DMS114 treated with DMSO at 0.1 percent for 48 hours (cell line): ENCODE data around the gene NPFFR1.
"Not testable (repeated sequence)": the region's sequence is repeated elsewhere in the genome, so short reads cannot be mapped to it uniquely, and the experiment has no call there.

Source experiments
- DNase-seq: peaks from one replicate; lab custom pipeline; 2025; ENCODE audit not compliant: unreplicated experiment; lab: John Stamatoyannopoulos, UW

Gene NPFFR1

GRCh38 chr10:70258216-70258615 lies 25.6 kb downstream of the NPFFR1 start:
- no peak for DNase-seq

GRCh38 chr10:70257816-70258215 lies 26.0 kb downstream of the NPFFR1 start:
- not testable (repeated sequence) for DNase-seq

- DNase-seq, result no peak
These were observed 27.3 kb downstream of the NPFFR1 start for GRCh38 chr10:70256463-70256862.

- DNase-seq, result no peak
These were observed 28.2 kb downstream of the NPFFR1 start for GRCh38 chr10:70255329-70256299.

- DNase-seq, result no peak
These were observed 29.0 kb downstream of the NPFFR1 start for GRCh38 chr10:70254778-70255328.

- DNase-seq, result no peak
These were observed 29.7 kb downstream of the NPFFR1 start for GRCh38 chr10:70253878-70254765.

- no peak for DNase-seq
These were observed 32.7 kb downstream of the NPFFR1 start for GRCh38 chr10:70250961-70251680.

GRCh38 chr10:70247360-70247759 lies 36.4 kb downstream of the NPFFR1 start:
- no peak for DNase-seq

- DNase-seq, result no peak
These were observed 42.7 kb downstream of the NPFFR1 start for GRCh38 chr10:70241081-70241480.

GRCh38 chr10:70239986-70240385 lies 43.8 kb downstream of the NPFFR1 start:
- DNase-seq, result not testable (repeated sequence)

GRCh38 chr10:70239077-70239976 lies 44.5 kb downstream of the NPFFR1 start:
- not testable (repeated sequence) for DNase-seq

- not testable (repeated sequence) for DNase-seq
These were observed 45.8 kb downstream of the NPFFR1 start for GRCh38 chr10:70237958-70238536.

GRCh38 chr10:70234668-70235447 lies 48.9 kb downstream of the NPFFR1 start:
- no peak for DNase-seq

- no peak for DNase-seq
These were observed 49.9 kb downstream of the NPFFR1 start for GRCh38 chr10:70233939-70234300.

GRCh38 chr10:70233109-70233938 lies 50.5 kb downstream of the NPFFR1 start, which contains the start of gene PPA1:
Gene PPA1, minus strand, starts transcription at chr10:70233429. Its CDS starts 102 bp downstream, at chr10:70233327.
- peak; percentile 93 for DNase-seq

GRCh38 chr10:70232859-70233108 lies 51.0 kb downstream of the NPFFR1 start:
- no peak for DNase-seq

- no peak for DNase-seq
These were observed 51.5 kb downstream of the NPFFR1 start for GRCh38 chr10:70232155-70232858.
